ENCODE data around the gene MIA. TPM values are rescaled to one million over a fixed set of nuclear protein-coding genes. Genes with fewer than 3 reads are reported as not detected.
A peak's percentile ranks its signal among the peaks of the same experiment; 100 is the strongest.
"Not testable (repeated sequence)": the region's sequence is repeated elsewhere in the genome, so short reads cannot be mapped to it uniquely, and the experiment has no call there.

The MIA gene
- total RNA-seq, 1 donor from 2014 or later, result 1.1 TPM

DNA sequence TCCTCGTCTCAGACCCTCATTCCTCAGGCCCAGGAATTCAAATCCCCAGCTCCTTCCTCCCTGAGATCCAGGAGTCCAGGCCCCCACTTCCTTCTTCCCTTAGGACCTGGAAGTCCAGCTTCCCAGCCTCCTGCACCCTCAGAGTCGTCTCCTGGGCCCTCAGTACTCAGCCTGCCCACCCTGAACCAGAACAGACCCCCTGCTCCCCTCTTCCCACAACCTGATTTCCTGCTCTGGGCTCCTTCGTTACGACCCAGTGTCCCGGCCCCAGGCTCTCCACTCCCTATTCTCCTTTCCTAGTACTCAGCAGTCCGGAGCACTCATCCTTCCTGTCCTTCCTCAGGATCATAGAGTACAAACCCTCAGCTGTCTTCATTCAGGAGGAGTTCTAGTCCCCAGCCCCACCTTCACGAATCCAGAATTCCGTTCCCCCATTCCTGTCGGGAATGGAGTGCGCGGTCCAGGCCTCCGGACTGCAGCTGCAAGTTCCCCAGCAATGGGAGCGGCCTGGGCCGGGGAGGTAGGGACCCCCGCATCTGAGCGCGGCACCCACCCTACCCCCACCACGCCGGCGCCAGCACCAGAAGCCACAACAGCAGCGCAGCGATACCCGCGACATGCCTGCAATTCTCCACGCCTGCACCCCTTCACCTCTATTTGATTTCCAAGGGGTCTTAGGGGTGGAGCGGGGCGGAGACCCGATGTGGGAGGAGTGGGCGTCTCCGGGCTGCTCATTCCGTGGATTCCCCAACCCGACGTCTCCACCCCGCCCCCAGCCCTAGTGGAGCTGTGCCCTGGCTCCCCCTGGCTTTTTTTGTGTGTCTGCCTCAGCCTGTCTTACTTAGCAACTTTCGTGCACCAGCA lies 36.4 kb downstream of the MIA start:
- DNase-seq (peak; percentile 38), ATAC-seq (no peak)
- intact Hi-C loops (cut with micrococcal nuclease), result no loop called here

DNA sequence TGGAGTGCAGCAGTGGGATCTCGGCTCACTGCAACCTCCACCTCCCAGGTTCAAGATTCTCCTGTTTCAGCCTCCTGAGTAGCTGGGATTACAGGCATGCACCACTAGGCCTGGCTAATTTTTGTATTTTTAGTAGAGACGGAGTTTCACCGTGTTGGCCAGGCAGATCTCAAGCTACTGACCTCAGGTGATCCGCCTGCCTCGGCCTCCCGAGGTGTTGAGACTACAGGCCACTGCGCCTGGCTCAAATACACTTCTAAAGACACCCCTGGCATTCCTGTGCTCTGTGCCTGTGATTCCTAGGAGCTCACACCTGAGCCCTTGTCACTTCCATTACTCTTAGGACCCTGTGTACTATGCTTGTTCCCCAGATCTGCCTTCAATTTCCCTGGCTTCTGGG lies 37.2 kb downstream of the MIA start:
- DNase-seq; ATAC-seq; intact Hi-C loops (cut with micrococcal nuclease): not testable (repeated sequence)

DNA sequence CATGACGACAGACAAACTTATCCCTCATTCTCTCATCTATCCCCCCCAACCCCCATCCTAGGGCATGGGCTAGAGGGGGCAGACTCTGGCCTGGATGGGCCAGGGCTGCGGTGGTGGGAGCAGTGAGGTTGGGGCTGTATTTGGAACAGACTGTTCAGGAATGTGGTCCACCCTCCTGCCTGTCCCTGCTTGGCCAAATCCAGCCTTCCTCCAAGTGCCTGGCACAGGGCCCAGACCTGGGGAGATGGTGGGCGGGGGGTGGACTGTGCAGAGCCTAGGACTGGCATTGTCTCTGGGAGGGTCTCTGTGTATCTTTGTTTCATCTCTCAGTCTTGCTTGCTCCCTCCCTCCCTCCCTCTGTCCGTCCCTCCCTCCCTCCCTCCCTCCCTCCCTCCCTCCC lies 37.9 kb downstream of the MIA start:
- DNase-seq (peak; percentile 61), ATAC-seq (no peak)
- intact Hi-C loops (cut with micrococcal nuclease), result no loop called here

DNA sequence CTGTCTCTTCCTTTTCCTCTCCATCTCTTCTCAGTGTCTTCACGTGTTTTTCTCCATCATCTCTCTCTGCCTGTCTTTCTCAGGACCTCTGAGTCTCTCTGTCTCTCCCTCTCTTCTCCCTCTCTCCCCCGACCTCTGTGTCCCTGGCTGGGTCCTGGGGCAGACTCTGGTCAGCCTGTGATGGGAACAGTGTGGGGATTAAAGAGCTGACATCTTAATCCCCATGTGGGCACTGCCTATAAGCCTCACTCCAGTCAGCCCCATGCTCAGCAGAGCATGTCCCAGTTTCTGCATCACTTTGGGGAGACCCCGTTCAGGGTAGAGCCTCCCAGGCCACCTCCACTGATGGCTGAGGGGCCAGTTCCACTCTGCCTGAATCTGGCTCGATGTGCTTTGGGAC lies 39.9 kb downstream of the MIA start:
- ATAC-seq (no peak), DNase-seq (no peak)
- intact Hi-C loops (cut with micrococcal nuclease), result no loop called here

DNA sequence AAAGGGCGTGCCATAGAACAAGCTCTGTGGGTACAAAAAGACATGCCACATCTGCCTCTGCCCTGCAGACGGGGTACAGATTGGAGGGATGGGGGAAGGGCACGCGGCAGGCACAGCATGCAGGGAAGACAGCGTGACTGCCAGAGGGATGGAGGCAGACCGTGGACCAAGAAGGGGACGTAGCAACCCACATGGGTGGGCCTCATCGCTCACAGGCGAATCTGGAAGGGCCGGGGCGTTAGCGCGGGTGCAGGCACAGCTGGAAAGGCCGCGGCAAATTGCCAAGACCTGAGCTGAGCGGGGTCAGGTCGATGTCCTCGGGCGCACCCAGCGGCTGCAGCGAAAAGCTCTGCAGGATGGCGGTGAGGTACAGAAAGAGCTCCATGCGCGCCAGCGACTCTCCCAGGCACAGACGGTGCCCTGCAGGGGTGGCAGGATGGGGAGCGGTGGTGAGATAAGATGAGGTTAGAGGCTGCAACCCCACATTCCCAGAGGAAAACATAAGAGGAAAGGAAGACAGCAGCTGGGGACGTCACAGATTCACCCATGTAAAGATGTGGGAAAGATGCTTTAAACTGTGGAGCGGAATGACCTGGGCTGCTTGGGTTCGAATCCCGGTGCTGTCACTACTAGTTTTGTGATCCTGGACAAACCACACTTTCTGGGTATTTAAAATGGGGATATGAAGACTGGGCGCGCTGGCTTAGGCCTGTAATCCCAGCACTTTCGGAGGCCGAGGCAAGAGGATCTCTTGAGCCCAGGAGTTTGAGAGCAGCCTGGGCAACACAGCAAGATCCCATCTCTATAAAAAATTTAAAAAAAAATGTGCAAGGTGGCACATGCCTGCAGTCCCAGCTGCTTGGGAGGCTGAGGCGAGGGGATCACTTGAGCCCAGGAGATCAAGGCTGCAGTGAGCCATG lies 43.4 kb downstream of the MIA start:
- ATAC-seq, result peak; percentile 87
- peak; percentile 90 for DNase-seq
- intact Hi-C loops (cut with micrococcal nuclease), result not testable (repeated sequence)

DNA sequence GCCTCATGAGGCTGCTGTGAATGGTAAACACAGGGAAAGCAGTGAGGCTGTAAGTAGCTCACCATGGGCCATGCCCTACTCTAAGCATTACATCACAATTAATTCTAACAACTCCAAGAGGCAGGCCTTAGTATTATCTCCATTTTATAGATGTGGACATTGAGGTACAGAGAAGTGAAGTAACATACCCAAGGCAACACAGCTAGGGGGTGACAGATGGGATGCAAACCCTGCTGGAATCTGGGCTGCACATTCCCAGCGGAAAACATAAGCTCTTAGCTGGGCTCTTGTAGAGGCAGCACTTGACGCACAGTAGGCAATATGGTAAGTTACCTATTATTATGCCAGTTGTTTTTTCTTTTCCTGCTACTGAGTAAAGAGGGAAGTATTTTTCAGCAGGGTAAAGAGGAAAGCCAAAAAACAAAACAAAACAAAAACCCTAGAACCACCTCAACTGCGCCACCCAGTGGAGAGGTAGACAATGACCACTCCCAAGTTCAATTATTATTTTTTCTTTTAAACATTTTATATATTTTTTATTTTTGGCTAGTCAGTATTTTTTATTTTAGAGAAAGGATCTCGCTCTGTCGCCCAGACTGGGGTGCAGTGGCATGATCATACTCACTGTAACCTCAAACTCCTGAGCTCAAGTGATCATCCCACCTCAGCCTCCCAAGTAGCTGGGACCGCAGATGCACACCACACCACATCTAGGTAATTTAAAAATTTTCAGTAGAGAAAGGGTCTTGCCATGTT lies 44.3 kb downstream of the MIA start:
- peak; percentile 33 for ATAC-seq
- intact Hi-C loops (cut with micrococcal nuclease), result not testable (repeated sequence)
- DNase-seq, result peak; percentile 55

DNA sequence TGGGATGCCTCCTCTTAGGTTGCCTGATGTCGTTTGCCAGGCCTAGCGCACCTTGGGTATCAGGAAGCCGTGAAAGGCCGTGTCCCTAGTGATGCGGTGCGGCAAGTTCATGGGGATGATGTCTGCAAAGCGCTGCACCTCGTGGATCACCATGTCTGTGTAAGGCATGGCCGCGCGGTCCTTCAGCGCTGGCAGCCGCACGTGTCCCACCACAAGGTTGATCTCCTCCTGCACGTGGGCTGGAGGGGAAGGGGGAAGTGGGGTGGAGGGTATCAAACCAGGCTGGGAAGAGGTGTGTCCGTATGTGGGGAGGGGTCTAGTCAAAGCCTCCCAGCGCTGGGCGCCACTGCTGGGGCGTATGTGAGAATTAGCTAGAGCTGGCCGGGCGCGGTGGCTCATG lies 46.8 kb downstream of the MIA start:
- ATAC-seq (no peak), DNase-seq (no peak)
- intact Hi-C loops (cut with micrococcal nuclease), result no loop called here

DNA sequence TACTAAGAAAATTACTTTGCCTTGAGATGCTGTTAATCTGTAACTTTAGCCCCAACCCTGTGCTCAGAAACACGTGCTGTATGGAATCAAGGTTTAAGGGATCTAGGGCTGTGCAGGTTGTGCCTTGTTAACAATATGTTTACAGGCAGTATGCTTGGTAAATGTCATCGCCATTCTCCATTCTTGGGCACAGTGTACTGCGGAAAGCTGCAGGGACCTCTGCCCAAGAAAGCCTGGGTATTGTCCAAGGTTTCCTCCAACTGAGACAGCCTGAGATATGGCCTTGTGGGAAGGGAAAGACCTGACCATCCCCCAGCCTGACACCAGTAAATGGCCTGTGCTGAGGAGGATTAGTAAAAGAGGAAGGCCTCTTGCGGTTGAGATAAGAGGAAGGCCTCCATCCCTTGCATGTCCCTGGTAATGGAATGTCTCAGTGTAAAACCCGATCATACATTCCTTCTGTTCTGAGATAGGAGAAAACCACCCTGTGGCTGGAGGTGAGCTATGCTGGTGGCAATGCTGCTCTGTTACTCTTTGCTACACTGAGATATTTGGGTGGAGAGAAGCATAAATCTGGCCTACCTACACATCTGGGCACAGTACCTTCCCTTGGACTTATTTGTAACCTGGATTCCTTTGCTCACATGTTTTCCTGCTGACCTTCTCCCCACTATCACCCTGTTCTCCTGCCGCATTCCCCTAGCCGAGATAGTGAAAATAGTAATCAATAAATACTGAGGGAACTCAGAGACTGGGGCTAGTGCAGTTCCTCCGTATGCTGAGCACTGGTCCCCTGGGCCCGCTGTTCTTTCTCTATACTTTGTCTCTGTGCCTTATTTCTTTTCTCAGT lies 47.6 kb downstream of the MIA start:
- intact Hi-C loops (cut with micrococcal nuclease); DNase-seq: not testable (repeated sequence)
- ATAC-seq, result peak; percentile 14

DNA sequence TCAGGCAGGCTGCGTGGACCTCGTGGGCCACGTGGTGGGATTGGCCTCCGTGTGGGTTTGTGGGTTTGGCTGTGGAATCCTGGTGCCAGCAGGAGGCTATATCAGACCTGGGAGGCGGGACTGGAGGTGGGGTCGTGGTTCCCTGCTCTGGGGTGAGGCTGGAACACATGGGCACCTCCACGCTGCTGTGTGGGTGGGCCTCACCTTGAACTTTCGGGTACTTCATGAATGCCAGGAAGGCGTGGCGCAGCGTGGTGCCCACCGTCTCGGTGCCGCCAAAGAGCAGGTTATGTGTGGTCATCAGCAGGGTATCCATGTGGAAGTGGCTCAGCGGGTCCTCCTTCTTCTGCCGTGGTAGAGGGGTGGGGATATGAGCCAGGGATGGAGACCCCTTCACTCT lies 49.6 kb downstream of the MIA start:
- DNase-seq; ATAC-seq; intact Hi-C loops (cut with micrococcal nuclease): not testable (repeated sequence)

DNA sequence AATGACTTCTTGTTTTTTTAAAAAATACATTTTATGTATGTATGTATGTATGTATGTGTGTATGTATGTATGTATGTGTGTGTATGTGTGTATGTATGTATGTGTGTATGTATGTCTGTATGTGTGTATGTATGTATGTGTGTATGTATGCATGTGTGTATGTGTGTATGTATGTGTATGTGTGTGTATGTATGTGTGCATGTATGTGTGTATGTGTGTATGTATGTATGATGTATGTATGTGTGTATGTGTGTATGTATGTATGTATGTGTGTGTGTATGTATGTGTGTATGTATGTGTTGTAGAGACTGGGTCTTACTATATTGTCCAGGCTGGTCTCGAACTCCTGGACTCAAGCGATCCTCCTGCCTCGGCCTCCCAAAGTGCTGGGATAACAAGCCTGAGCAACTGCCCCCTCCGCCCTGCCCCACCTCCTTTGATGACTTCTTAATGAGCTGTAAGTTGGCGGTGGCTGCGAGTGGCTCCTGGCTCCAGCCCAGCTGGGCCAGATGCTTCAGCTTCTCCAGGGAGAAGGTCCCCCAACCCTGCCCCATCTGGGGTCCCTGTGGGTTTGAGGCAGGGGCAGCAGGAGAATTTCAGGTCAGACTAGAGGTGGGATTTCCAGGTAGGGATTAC lies 50.3 kb downstream of the MIA start:
- ATAC-seq; intact Hi-C loops (cut with micrococcal nuclease); DNase-seq: not testable (repeated sequence)

DNA sequence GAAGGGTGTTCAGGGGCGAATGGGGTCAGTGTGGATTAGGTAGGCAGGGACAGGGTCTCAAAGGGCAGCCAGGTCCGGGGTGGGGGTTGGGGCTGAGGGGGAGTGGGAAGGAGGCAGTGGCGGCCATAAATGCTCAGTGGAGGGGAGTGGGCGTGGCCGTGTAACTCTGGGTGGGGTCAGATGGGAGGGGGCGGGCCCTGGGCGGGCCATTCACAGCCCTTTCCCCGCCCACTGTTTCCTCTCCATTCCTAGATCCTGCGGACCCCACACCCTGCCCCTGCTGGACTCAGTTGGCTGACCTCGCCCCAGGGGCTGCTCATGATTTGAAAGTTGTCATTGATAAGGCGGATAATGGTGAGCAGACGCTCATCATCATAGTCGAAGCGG lies 51.0 kb downstream of the MIA start:
- ATAC-seq; DNase-seq; intact Hi-C loops (cut with micrococcal nuclease): not testable (repeated sequence)

DNA sequence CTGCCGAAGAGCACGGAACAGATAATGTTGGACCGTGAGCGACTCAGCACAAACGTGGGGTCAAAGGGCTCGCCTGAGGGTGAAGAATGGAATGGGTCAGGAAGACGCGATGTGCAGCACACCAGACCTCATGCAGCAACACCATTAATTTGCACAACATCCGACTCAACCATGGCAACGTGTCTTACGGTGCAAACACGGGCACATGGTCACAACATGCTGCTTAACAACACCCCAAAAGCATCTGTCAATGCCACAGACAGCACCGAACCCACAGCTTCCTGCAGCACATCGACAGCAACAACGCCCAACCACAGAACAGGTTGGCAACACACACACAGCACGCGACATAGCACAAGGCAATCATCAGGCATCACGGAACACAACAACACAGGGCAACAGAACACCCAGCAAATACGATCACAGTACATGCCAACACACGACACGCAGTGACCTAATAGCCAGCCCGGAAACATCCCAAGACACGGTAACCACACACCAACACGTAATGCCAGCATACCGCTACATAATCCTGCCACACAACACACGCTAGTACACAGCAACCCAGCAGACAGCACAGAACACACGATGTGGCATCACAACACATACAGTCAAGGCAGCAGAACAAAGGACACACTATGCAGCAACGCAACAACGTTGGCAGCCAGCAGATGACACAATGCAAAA lies 51.5 kb downstream of the MIA start:
- ATAC-seq; DNase-seq; intact Hi-C loops (cut with micrococcal nuclease): not testable (repeated sequence)

Other genes starting within 250 kb of the MIA start
- 16.4 TPM for gene SHKBP1, start 198.6 kb upstream of the MIA start, total RNA-seq
- 294 TPM for gene LTBP4, start 174.2 kb upstream of the MIA start, total RNA-seq
- 16.9 TPM for gene NUMBL, start 84.9 kb upstream of the MIA start, total RNA-seq
- 34.6 TPM for gene COQ8B, start 58.6 kb upstream of the MIA start, total RNA-seq
- 12.8 TPM for gene ITPKC, start 58.4 kb upstream of the MIA start, total RNA-seq
- 6.7 TPM for gene ACTMAP, start 25.0 kb upstream of the MIA start, total RNA-seq
- gene SNRPA, start 24.3 kb upstream of the MIA start, total RNA-seq, result 41.6 TPM
- 10.1 TPM for gene RAB4B, start 2.7 kb downstream of the MIA start, total RNA-seq
- gene EGLN2, start 23.7 kb downstream of the MIA start, total RNA-seq, result 65.5 TPM
- gene CYP2A6, start 74.9 kb downstream of the MIA start, total RNA-seq, result not detected
- not detected for gene CYP2A7, start 106.7 kb downstream of the MIA start, total RNA-seq
- gene CYP2B6, start 215.8 kb downstream of the MIA start, total RNA-seq, result not detected

All from left ventricle myocardium superior (tissue), 1 donor.